ENCODE measurements around the gene PNMA5.
"Not testable (repeated sequence)": the region's sequence is repeated elsewhere in the genome, so short reads cannot be mapped to it uniquely, and the experiment has no call there.

The PNMA5 gene

DNA sequence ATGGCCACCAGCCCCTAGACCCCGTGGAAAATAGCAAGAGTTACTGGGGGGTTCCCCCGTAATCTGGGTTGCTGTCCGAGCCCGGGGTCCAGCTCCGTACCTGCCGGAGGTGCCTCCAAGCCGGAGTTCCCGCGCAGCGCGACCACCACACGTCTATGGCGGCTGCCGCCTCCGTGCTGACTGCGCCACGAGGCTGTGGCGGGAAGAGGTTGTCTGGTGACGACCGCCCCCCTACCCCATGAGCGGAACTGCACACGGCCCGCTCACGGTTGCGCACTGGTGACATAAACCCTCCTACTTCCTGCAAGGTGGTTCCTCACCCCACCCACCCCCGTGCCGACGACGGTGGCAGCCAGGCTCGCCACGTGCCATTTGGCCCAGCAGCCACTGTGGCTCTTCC is at the start of gene PNMA5:
Gene PNMA5 (minus strand): TSS at position 184 of the 400 bp plus-strand sequence. CDS start 2,518 bp downstream, outside the sequence.
- no peak for DNase-seq (ENCODE audit: low spot score)

DNA sequence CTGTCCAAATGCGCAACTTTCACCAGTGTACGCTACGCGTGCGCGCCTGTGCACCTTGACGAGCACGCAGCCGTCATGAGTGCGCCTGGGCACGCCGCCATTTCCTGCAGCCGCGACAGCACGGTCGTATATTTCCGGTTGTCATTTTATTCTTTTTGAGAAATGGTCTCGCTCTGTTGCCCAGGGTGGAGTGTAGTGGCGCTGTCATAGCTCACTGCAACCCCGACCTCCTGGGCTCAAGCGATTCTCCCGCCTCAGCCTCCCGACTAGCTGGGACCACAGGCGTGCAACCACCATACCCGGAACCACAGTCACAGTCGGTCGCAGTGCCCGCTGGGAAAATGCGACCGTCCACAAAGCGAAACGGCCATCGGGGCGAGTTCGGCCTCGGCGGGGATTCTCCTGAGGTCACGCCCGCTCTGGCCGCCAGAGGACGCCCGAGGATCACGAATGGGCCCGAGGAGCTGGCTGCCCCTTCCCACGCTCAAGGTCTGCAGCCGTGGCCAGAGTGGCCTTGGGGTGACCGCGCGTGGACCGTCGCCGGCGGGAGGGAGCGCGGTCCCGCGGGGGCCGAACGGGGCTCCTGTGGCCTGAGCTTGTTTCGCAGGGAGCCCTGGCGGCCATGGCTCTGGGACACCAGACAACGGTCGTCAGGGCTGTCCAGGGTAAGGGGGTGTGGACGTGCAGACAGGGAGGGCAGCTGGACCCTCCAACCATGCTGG is 38.6 kb upstream of the PNMA5 start:
- peak; percentile 62 for DNase-seq (ENCODE audit: low spot score)

DNA sequence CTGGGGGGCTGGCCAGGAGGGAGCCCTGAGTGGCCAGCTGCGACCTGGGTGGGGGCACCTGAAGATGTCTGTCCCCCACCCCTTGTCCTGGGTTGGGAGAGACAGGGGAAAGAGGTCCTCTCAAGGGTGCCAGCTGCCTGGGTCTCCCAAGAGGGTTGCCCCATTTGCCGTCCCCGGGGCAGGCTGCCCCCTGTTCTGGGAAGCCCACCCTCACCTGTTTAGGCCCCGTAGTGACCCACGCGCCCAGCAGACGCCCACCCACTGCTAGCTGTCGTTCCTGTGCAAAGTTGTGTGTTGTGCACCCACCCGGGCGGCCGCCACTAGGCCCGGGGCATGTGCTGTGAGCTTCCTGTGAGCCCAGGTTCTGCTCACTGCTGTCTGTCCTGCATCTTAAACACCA is 36.9 kb upstream of the PNMA5 start:
- no peak for DNase-seq (ENCODE audit: low spot score)

- no peak for DNase-seq (ENCODE audit: low spot score)
These were observed 36.0 kb upstream of the PNMA5 start for GRCh38 chrX:153029875-153030274.

GRCh38 chrX:153029162-153029561 is 35.2 kb upstream of the PNMA5 start:
- no peak for DNase-seq (ENCODE audit: low spot score)

DNA sequence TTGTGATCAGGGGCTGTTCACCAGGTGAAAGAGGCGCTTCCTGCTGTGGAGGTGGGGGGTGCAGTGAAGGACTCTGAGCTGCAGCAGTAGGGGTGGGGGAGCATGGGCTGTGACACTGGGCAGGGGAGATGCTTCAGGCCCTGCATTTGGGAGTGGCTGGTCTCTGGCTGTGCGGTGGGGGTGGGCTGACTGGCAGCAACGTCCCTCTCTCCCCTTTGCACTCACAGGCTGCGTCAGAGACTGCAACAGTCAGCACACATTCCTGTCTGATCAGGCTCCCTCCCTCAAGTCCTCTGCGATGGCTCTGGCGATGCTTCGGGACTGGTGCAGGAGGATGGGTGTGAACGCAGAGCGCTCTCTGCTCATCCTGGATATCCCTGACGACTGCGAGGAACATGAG is 34.6 kb upstream of the PNMA5 start:
- DNase-seq (ENCODE audit: low spot score) = not testable (repeated sequence)

- DNase-seq (ENCODE audit: low spot score) = not testable (repeated sequence)
These were observed 32.6 kb upstream of the PNMA5 start for GRCh38 chrX:153026501-153026900.

- no peak for DNase-seq (ENCODE audit: low spot score)
These were observed 25.2 kb upstream of the PNMA5 start for GRCh38 chrX:153019166-153019565.

DNA sequence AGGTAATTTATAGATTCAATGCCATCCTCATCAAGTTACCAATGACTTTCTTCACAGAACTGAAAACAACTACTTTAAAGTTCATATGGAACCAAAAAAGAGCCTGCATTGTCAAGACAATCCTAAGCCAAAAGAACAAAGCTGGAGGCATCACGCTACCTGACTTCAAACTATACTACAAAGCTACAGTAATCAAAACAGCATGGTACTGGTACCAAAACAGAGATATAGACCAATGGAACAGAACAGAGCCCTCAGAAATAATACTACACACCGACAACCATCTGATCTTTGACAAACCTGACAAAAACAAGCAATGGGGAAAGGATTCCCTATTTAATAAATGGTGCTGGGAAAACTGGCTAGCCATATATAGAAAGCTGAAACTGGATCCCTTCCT is 23.3 kb upstream of the PNMA5 start:
- DNase-seq (ENCODE audit: low spot score) = not testable (repeated sequence)

DNA sequence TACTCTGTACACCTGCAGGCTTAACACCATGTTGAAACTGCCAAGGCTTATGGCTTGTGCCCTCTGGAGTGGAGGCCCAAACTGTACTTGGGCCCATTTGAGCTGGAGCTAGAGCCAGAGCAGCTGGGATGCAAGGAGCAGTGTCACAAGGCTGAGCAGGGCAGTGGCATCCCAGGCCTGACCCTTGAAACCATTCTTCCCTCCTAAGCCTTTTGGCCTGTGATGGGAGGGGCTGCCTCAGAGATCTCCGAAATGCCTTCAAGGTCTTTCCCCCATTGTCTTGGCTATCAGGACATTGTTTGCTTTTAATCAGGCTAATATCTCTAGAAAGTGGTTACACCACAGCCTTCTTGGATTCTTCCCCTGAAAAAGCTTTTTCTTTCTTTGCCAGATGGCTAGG is 10.9 kb upstream of the PNMA5 start:
- DNase-seq (ENCODE audit: low spot score) = no peak

DNA sequence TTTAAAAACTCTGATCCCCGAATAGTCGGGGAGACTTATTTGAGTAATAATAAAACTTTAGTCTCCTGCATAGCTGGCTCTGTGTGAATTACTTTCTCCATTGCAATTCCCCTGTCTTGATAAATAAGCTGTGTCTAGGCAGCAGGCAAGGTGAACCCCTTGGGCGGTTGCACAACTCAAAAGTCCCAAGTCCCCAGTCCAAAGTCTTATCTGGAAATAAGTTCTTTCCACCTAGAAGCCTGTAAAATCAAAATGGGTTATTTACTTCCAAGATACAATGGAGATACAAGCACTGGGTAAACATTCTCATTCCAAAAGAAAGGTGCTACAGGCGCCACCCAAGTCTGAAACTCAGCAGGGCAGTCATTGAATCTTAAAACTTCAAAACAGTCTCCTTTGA is 10.1 kb upstream of the PNMA5 start:
- DNase-seq (ENCODE audit: low spot score) = no peak

DNA sequence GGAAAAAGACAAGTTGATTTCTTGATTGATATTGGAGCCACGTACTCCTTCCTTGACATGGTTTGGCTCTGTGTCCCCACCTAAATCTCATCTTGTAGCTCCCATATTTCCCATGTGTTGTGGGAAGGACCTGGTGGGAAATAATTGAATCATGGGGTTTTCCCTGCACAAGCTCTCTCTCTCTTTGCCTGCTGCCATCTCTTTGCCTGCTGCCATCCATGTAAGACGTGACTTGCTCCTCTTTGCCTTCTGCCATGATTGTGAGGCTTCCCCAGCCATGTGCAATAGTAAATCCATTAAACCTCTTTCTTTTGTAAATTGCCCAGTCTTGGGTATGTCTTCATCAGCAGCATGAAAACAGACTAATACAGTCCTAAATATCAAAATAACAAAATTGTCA is 8.3 kb upstream of the PNMA5 start:
- not testable (repeated sequence) for DNase-seq (ENCODE audit: low spot score)

DNA sequence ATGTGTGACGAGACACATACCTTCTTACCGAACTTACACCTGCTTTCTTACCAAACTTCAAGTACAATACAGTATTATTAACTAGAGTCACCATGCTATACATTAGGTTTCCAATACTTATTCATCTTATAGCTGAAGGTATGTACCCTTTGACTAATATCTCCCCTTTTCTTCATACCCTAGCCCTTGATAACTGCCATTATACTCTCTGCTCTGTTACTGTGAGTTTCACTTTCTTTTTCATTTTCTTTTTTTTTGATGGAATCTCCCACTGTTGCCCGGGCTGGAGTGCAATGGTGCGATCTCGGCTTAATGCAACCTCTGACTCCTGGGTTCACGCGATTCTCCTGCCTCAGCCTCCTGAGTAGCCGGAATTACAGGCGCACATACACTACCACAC is 3.4 kb upstream of the PNMA5 start:
- DNase-seq (ENCODE audit: low spot score) = no peak

DNA sequence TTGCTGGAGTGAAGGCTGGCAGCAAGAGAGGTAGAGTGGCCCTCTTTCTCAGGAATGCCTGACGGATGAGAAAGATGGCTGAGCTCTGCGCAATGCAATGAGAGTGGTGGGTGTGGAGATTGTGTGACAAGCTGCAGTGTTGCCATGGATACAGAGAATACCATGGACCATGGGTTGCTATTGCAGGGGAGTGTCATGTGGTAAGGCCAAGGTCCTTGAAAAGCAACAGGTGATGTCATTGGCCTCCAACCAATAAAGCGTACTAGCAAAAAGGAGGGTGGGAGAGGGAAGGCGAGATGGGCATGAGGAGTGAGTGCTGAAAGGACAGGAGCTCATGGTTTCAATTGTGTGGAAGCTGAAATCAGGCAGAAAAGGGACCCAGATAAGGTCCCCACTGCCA is 1.8 kb downstream of the PNMA5 start:
- no peak for DNase-seq (ENCODE audit: low spot score)

GRCh38 chrX:152991123-152991522 is 2.8 kb downstream of the PNMA5 start:
- no peak for DNase-seq (ENCODE audit: low spot score)

- DNase-seq (ENCODE audit: low spot score) = no peak
These were observed 4.6 kb downstream of the PNMA5 start for GRCh38 chrX:152989292-152989658.

- DNase-seq (ENCODE audit: low spot score) = no peak
These were observed 5.2 kb downstream of the PNMA5 start for GRCh38 chrX:152988536-152989291.

- DNase-seq (ENCODE audit: low spot score) = no peak
These were observed 6.1 kb downstream of the PNMA5 start for GRCh38 chrX:152987801-152988200.

- not testable (repeated sequence) for DNase-seq (ENCODE audit: low spot score)
These were observed 6.8 kb downstream of the PNMA5 start for GRCh38 chrX:152987156-152987555.

GRCh38 chrX:152985383-152985782 is 8.5 kb downstream of the PNMA5 start:
- not testable (repeated sequence) for DNase-seq (ENCODE audit: low spot score)

DNA sequence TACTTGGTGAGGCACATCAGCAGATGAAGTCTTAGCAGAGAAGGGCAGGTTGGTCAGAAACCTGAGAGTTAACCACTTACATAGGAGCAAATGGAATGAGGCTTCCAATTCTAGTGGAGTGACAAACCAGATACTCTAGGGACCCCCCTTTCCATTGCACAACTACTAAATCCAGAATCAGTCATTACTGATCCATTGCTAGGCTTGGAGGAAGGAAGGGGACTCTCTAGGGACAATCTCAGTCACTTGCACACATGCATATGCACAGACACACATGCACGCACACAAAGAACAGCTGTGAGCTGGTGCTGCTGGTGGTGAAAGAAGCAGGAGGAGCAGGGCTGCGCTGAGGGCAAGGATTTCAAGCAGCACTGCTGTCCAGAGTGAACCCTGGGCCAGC is 25.7 kb downstream of the PNMA5 start:
- DNase-seq (ENCODE audit: low spot score) = no peak

DNA sequence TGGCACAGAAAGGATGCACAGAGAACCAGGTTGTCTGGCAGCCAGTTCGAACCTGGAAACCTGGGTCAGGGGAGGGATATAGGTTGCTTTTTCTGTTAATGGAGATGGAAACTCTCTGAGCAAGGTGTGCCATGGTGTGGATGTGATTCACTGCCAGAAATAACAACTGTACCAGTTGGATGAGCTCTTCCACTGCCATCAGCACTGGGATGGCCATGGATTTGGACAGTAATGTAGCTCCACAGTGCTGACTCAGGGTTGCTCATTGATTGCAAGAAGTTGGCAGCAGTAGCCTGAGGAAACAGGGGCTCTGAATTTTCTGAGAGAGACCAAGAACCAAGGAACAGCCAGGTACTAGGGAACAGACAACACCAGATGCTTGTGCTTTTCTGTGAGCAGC is 33.8 kb downstream of the PNMA5 start:
- peak; percentile 4 for DNase-seq (ENCODE audit: low spot score)

DNA sequence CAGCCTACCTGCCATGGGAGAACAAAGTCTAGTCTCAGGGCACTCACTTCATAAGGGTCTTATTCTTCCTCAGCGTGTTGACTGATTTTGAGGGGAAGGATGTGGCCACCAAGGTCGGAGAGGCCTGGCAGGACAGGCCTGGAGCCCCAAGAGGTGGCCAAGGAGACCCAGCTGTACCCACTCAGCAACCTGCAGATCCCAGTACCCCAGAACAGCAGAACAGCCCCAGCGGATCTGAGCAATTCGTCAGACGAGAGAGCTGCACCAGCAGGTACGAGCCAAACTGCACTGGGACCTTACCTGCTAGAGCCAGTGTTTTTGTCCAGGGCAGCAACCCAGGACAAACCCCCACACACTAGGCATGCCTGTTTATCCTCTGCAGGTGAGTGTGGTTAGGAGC is 34.3 kb downstream of the PNMA5 start:
- DNase-seq (ENCODE audit: low spot score) = no peak
